ENCODE results near the gene PALD1.

The PALD1 gene

DNA sequence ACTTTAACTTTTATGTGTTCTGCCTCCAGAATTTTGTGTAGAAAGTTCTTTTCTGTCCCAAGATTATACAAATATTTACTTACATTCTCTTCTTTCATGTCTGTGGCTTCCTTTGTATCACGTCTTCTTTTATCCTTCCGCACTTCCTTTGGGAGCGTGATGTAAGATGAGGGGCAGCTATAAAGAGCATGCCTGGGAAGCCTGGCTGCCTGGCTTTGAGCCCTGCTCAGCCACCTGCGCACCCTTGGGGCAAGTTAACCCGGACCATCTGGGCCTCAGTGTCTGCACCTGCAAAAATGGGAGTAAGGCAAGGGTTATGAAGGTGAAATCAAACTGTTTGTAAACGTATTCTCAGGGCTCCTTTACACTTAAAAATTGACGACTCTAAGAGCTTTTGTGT lies 25.2 kb downstream of the PALD1 start:
- no peak overlapping the region for H3K27ac ChIP-seq
- no peak for TF ChIP-seq ZFX (IDR thresholded peaks at IDR 0.05)
- TF ChIP-seq, protein P1, sequence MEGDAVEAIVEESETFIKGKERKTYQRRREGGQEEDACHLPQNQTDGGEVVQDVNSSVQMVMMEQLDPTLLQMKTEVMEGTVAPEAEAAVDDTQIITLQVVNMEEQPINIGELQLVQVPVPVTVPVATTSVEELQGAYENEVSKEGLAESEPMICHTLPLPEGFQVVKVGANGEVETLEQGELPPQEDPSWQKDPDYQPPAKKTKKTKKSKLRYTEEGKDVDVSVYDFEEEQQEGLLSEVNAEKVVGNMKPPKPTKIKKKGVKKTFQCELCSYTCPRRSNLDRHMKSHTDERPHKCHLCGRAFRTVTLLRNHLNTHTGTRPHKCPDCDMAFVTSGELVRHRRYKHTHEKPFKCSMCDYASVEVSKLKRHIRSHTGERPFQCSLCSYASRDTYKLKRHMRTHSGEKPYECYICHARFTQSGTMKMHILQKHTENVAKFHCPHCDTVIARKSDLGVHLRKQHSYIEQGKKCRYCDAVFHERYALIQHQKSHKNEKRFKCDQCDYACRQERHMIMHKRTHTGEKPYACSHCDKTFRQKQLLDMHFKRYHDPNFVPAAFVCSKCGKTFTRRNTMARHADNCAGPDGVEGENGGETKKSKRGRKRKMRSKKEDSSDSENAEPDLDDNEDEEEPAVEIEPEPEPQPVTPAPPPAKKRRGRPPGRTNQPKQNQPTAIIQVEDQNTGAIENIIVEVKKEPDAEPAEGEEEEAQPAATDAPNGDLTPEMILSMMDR (conservative IDR thresholded peaks at IDR 0.05) = no peak

DNA sequence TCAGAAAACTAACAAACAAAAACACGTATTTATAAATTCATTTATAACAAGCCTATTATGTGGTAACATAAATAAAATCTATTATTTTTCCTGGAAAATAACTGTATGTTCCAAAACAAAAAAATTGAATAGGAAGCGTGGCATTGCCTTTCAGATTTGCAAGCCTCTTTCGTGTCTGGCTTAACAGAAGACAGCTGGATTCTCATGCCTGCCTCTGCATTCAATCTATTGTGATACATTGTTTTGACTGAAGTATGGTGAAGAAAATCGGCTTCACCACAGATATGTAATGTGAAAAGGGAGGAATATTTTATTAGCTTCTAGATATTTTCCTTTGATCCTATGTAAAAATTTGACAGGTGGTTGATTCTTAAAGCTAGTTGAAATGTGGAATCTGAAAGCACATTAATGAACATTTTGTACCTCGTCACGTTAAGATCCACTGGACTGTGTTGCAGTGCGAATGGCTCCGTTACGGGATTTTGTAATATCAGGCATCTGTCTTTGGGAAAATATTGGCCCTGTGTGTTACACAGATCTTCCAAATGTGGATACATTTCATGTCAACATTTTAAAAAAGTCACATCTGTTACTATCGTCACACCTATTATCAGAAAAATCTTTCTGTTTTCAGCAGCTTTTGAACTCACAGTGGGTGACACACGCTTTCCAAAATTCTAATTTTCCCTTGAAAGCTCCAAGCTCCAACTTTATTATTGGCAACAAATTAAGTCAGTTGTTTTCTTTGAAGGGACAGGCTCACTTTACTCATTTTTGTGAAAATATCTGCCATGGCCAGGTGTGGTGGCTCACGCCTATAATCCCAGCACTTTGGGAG lies 26.2 kb downstream of the PALD1 start:
- TF ChIP-seq, protein P1 (conservative IDR thresholded peaks at IDR 0.05) = no peak
- no peak for TF ChIP-seq ZFX (IDR thresholded peaks at IDR 0.05)
- no peak overlapping the region for H3K27ac ChIP-seq

DNA sequence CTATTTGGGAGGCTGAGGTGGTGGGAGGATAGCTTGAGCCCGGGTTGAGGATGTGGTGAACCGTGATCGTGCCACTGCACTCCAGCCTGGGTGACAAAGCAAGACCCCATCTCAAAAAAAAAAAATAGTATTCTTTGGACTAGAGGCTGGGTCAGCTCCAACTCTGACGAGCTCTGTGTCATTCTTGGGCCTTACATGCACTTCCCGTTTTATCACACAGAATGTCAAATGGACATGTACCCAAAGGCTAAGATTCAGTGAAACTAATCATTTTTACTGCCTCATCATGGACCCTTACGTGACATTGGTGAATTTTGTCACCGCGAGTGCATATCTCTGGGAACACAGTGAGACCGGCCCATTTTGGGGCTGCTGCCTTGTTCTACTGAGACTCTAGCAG lies 27.3 kb downstream of the PALD1 start:
- H3K27ac ChIP-seq = no peak overlapping the region
- TF ChIP-seq, protein P1 (conservative IDR thresholded peaks at IDR 0.05) = no peak
- TF ChIP-seq ZFX (IDR thresholded peaks at IDR 0.05) = no peak

DNA sequence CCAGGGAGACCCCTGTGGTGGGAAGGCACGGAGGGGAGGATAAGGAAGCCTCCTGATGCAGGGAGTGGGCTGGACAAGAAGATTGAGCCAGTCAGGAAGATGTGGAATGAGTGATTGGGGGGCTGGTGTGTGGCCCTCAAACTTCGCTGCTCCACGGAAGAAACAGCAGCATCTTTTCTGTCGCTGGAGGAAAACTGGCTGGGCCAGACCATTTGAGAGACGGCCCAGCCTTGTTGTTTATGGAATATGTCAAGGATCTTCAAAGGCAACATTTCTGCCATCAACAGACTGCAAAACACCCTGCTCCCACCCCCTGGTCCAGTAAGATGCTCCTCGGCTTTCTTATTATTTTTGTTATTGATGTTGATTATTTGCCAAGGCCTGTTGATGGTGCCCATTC lies 29.4 kb downstream of the PALD1 start:
- no peak for TF ChIP-seq ZFX (IDR thresholded peaks at IDR 0.05)
- TF ChIP-seq, protein P1 (conservative IDR thresholded peaks at IDR 0.05) = no peak

DNA sequence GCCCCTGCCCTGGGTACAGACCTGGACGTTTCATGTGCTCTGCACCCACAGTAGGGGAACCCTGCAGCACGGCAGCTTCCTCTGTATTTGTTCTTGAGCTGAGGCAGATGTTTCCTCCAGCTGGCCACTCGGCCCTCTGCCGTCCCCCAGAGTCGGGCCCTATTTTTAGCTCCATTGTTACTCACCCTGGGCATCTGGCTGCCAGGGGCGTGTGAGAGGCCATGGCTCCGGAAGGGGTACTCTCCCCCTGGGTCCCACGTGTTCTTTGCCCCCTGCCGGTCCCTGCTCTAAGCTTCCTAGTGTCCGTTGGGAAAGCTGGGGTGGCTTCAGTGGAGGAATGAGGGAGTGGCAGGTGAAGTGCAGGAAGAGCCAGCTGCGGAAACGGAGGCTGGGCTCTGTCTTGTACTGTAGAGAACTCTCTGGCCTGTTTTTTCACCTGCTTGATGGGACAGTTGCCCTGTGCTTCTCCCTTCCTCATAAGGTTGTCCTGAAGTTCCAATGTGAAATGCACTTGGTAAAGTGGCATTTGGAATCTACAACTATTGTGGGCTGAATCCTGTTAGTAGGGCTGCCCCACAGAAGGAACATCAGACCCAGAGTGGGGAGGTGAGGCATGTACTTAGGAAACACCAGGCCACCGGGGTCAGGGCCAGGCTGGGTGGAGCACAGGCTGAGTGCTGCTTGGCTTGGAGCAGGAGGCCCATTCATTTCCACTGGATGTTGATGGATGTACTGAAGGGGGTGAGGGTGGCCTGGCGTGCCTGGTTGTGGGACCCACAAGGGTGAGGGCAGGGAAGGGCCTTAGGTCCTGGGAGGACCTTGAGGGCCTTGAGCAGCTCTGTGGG lies 30.6 kb downstream of the PALD1 start:
- no peak overlapping the region for H3K27ac ChIP-seq
- no peak for TF ChIP-seq ZFX (IDR thresholded peaks at IDR 0.05)
- TF ChIP-seq, protein P1 (conservative IDR thresholded peaks at IDR 0.05) = no peak

More for the DNA sequence above, 29.4 kb downstream of the PALD1 start:
- no peak overlapping the region for H3K27ac ChIP-seq

DNA sequence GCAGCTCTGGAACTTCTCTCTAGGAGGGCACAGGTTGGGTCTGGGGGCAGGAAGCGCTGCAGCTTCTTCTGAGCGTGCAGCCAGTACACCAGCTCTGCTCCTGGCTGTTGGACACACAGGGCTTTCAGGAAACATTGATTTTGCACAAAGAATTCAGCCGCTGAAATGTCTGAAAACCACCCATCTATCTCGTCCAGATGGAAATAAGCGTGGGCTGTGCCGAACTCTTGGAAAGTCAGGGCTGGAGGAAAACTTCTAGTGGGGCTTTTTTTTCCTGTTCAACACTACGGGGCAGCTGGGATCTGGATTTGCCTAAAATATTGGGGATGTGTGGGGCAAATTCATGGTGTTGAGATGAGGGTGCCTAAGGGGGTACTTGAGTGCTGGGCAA lies 31.2 kb downstream of the PALD1 start:
- H3K27ac ChIP-seq = no peak overlapping the region
- TF ChIP-seq ZFX (IDR thresholded peaks at IDR 0.05) = no peak
- TF ChIP-seq, protein P1 (conservative IDR thresholded peaks at IDR 0.05) = no peak

DNA sequence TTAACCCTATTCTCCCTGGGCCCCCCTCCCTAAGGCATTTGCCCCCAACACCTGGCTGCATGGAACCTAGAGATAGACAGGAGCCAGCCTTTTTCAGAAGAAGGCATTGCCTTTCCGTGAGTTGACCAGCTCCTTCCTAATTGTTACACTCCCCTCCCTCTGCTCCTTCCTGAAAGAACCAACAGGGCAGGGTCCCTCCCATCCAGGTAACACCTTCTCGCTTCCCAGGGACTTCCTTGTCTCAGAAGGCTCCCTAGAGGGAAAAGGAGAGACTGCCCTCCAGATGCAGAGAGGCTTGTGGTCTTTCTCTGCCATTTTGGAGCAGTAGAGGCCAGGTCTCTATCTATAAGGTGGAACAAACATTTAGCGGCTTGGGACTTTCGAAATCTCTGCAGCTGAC lies 31.9 kb downstream of the PALD1 start:
- no peak overlapping the region for H3K27ac ChIP-seq
- TF ChIP-seq, protein P1 (conservative IDR thresholded peaks at IDR 0.05) = no peak
- TF ChIP-seq ZFX (IDR thresholded peaks at IDR 0.05) = no peak
